DOHH2 (cell line): ENCODE results near the gene LAMB3.

Experiments
- H3F3A ChIP-seq: fragments of 200-600 bp; sonication (generic), shearing (Covaris generic); 2 replicates; pipeline ENCODE4 v1.6.0; 2016; ENCODE audit warnings: antibody characterized with exemption, mild to moderate bottlenecking; ENCODE audit not compliant: control insufficient read depth, insufficient read depth
- H3K27ac ChIP-seq: fragments of 200-600 bp; sonication (generic); 2 replicates; pipeline ENCODE4 v1.5.1; 2014; ENCODE audit warnings: low read depth, mild to moderate bottlenecking, low read length, moderate library complexity
- H3K27me3 ChIP-seq: fragments of 200-600 bp; sonication (generic); 2 replicates; pipeline ENCODE4 v1.6.1; 2014; ENCODE audit warnings: mild to moderate bottlenecking, low read length, mixed read lengths; ENCODE audit not compliant: control insufficient read depth
- H3K36me3 ChIP-seq: fragments of 200-600 bp; sonication (generic); 2 replicates; pipeline ENCODE4 v1.6.1; 2014; ENCODE audit warnings: mild to moderate bottlenecking, low read length, moderate library complexity, mixed read lengths; ENCODE audit not compliant: control insufficient read depth
- H3K4me1 ChIP-seq: fragments of 200-600 bp; sonication (generic); 2 replicates; pipeline ENCODE4 v1.6.1; 2014; ENCODE audit warnings: mild to moderate bottlenecking, low read length, mixed read lengths; ENCODE audit not compliant: control insufficient read depth
- H3K4me2 ChIP-seq: fragments of 200-600 bp; sonication (generic); 2 replicates; pipeline ENCODE4 v1.6.0; 2014; ENCODE audit warnings: mild to moderate bottlenecking, low read length, moderate library complexity
- H3K4me3 ChIP-seq: fragments of 200-600 bp; sonication (generic); 2 replicates; pipeline ENCODE4 v1.5.1; 2014; ENCODE audit warnings: mild to moderate bottlenecking, low read length, mixed read lengths
- H3K79me2 ChIP-seq: fragments of 200-600 bp; sonication (generic); 2 replicates; pipeline ENCODE4 v1.6.1; 2014; ENCODE audit warnings: mild to moderate bottlenecking, low read length, mixed read lengths; ENCODE audit not compliant: control insufficient read depth
- H3K9me2 ChIP-seq: fragments of 200-600 bp; sonication (generic); replicated peaks from 2 replicates; pipeline ENCODE4 v1.6.1; 2014; ENCODE audit warnings: mild to moderate bottlenecking, low read length, mixed read lengths; ENCODE audit not compliant: control insufficient read depth
- H3K9me3 ChIP-seq: fragments of 200-600 bp; sonication (generic); 2 replicates; pipeline ENCODE4 v1.6.1; 2014; ENCODE audit warnings: antibody characterized with exemption, low read length, mixed read lengths; ENCODE audit not compliant: control insufficient read depth, insufficient read depth
- H4K20me1 ChIP-seq: fragments of 200-600 bp; sonication (generic); 2 replicates; pipeline ENCODE4 v1.6.0; 2014; ENCODE audit warnings: low read depth, mild to moderate bottlenecking, antibody characterized with exemption, low read length, moderate library complexity; ENCODE audit not compliant: control insufficient read depth, insufficient read depth
- CTCF ChIP-seq: fragments of 200-600 bp; sonication (generic); IDR thresholded peaks from one replicate; pipeline ENCODE4 v1.5.1; 2014; ENCODE audit warnings: antibody characterized with exemption, mild to moderate bottlenecking, low read depth, low read length; ENCODE audit not compliant: poor library complexity, severe bottlenecking
- EZH2phosphoT487 ChIP-seq: fragments of 200-600 bp; sonication (generic); IDR thresholded peaks from 2 replicates; pipeline ENCODE4 v1.6.1; 2017; ENCODE audit warnings: borderline replicate concordance, mild to moderate bottlenecking, antibody characterized with exemption, low read length, moderate library complexity, mixed read lengths

Gene LAMB3

GRCh38 chr1:209590405-209590804 lies 61.8 kb downstream of the LAMB3 start:
- Histone ChIP-seq H3K9me2 (no peaks in the 10 kb centered on the region), H3F3A (no peaks in the 10 kb centered on the region), H3K9me3 (no peaks in the 10 kb centered on the region), H3K36me3 (no peaks in the 10 kb centered on the region), H3K4me2 (no peak overlapping the region), H3K4me3 (no peak overlapping the region), H3K4me1 (no peaks in the 10 kb centered on the region), H3K79me2 (no peaks in the 10 kb centered on the region), H3K27ac (no peak overlapping the region), H3K27me3 (0 out of 2 replicates have a peak, but pooled peaks cover 4% of the 10 kb centered on the region), H4K20me1 (no peaks in the 10 kb centered on the region)
- TF ChIP-seq CTCF (no peak), EZH2phosphoT487 (no peak)

- H3K9me3 ChIP-seq = no peaks in the 10 kb centered on the region
- H3F3A ChIP-seq = no peaks in the 10 kb centered on the region
- TF ChIP-seq EZH2phosphoT487 (no peak), CTCF (no peak)
- no peaks in the 10 kb centered on the region for H3K4me1 ChIP-seq
- H3K27me3 ChIP-seq = 0 out of 2 replicates have a peak, but pooled peaks cover 4% of the 10 kb centered on the region
- no peaks in the 10 kb centered on the region for H3K36me3 ChIP-seq
- H3K79me2 ChIP-seq = no peaks in the 10 kb centered on the region
- no peak overlapping the region for H3K4me3 ChIP-seq
- no peak overlapping the region for H3K4me2 ChIP-seq
- H3K9me2 ChIP-seq = no peaks in the 10 kb centered on the region
- no peak overlapping the region for H3K27ac ChIP-seq
- H4K20me1 ChIP-seq = no peaks in the 10 kb centered on the region
Measured at GRCh38 chr1:209589863-209590262, 62.4 kb downstream of the LAMB3 start.

GRCh38 chr1:209589440-209589839 lies 62.8 kb downstream of the LAMB3 start:
- Histone ChIP-seq H3K27ac (no peak overlapping the region), H3K4me3 (no peak overlapping the region), H3K36me3 (no peaks in the 10 kb centered on the region), H3F3A (no peaks in the 10 kb centered on the region), H3K27me3 (0 out of 2 replicates have a peak, but pooled peaks cover 4% of the 10 kb centered on the region), H3K4me2 (no peak overlapping the region), H3K4me1 (no peaks in the 10 kb centered on the region), H3K9me3 (no peaks in the 10 kb centered on the region), H3K79me2 (no peaks in the 10 kb centered on the region), H4K20me1 (no peaks in the 10 kb centered on the region), H3K9me2 (no peaks in the 10 kb centered on the region)
- no peak for TF ChIP-seq CTCF
- TF ChIP-seq EZH2phosphoT487 = no peak
